ENCODE data around the gene SCAF1.
"Not testable (repeated sequence)": the region's sequence is repeated elsewhere in the genome, so short reads cannot be mapped to it uniquely, and the experiment has no call there.

SCAF1 gene

DNA sequence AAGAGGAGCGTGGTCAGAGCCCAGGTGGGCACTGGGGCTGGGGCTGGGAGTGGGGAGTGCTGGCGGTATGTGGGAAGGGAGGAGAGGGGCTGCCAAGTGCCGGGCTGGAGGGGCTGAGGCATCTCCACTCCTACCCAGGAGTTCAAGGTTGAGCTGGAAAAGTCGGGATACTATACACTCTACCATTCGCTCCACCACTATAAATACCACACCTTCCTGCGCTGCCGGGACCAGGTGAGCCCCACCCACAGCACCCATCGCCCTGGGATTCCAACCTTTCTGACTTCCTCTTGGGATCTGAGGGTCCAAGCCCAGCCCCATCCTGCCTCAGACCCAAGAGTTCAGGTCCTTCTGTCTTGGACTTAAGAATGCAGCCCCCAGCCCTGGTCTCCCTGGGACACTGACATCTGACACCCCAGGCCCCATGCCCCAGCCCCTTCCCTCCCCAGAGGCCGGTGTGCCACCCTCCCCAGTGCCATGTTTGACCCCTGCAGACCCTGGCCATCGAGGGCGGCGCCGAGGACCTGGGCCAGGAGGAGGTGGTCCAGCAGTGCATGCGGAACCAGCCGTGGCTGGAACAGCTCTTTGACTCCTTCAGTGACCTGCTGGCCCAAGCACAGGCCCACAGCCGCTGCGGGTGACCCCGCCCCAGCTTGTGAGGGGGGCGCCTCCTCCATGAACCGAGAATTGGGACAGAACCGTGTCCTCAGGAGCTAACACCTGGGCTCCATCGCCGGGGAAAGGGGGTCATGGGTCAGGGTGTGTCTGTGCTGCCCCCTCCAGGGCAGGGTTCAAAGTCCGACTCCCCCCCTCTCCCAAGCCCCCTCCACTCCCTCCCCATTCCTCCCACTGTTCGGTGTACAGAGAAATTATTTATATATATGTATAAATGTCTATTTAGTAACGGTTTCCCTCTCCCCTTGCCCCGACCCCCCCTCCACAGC lies 16.8 kb upstream of the SCAF1 start:
- TF ChIP-seq POLR2A (IDR thresholded peaks at IDR 0.05; ENCODE audit: low read depth, low read length) (no peak), TAF1 (IDR thresholded peaks at IDR 0.05; ENCODE audit: borderline replicate concordance, low read depth, low read length) (no peak), POLR2AphosphoS5 (IDR thresholded peaks at IDR 0.05; ENCODE audit: low read depth, low read length) (no peak)
- DNase-seq (ENCODE audit: insufficient read length) = no peak
- FAIRE-seq = no peak

DNA sequence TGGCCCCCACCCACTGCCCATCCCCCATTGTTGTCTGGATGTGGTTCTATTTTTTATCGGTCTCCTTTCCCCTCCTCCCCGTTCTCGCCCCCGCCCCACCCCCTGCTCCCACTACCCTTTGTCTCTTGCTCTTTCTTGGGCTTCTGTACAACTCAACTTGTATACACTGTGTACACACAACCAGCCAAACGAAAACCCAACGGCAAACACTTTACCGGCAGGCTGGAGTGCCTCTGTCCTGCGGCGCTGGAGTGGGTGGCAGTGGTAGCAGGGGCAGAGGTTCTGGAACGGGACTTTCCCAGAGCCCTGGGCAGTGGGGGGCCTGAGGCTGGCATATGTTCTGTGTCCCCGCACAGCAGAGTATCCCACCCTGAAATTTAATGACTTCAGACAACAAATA lies 15.8 kb upstream of the SCAF1 start:
- FAIRE-seq = no peak
- TF ChIP-seq POLR2AphosphoS5 (IDR thresholded peaks at IDR 0.05; ENCODE audit: low read depth, low read length) (no peak), TAF1 (IDR thresholded peaks at IDR 0.05; ENCODE audit: borderline replicate concordance, low read depth, low read length) (no peak), POLR2A (IDR thresholded peaks at IDR 0.05; ENCODE audit: low read depth, low read length) (no peak)
- no peak for DNase-seq (ENCODE audit: insufficient read length)

DNA sequence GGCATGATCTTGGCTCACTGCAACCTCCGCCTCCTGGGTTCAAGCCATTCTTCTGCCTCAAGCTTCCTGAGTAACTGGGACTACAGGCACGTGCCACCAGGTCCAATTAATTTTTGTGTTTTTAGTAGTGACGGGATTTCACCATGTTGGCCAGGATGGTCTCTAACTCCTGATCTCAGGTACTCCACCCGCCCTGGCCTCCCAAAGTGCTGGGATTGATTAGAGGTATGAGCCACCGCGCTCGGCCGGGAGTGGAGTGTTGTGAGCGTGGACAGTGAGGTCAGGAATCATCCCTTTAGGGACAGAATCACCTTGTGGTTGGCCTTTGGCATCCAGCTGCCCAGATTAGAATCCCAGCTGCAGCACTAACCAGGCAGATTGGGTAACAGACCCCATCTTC lies 12.3 kb upstream of the SCAF1 start:
- TF ChIP-seq POLR2A (IDR thresholded peaks at IDR 0.05; ENCODE audit: low read depth, low read length) = no peak
- no peak for TF ChIP-seq POLR2AphosphoS5 (IDR thresholded peaks at IDR 0.05; ENCODE audit: low read depth, low read length)
- no peak for TF ChIP-seq TAF1 (IDR thresholded peaks at IDR 0.05; ENCODE audit: borderline replicate concordance, low read depth, low read length)
- no peak for DNase-seq (ENCODE audit: insufficient read length)
- no peak for FAIRE-seq

DNA sequence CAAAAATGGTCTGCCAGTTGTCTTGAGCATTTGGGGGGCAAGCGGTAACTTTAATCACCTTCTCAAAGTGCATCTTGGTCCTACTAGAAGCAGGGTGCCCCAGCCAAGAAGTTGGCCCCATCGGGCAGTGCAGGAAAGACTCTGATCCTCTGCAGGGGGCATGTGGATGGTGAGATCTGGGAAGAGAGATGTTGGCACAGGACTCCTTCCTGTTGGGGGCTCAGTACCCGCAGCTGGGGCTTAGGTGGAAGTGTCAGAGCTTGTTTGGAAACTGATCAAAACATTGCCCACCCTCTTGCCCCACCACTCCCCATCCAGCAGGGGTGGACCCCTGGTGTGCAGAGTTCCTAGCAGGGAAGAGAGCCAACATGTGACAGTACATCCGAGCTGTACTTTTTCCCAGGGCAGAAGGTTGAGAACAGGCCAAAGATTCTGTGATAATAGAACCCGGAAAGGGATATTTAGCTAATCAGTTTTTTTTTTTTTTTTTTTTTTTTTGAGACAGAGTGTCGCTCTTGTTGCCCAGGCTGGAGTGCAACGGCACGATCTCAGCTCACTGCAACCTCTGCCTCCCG lies 10.9 kb upstream of the SCAF1 start:
- FAIRE-seq (no peak), DNase-seq (ENCODE audit: insufficient read length) (no peak)
- TF ChIP-seq POLR2A (IDR thresholded peaks at IDR 0.05; ENCODE audit: low read depth, low read length) = no peak
- TF ChIP-seq POLR2AphosphoS5 (IDR thresholded peaks at IDR 0.05; ENCODE audit: low read depth, low read length) = no peak
- no peak for TF ChIP-seq TAF1 (IDR thresholded peaks at IDR 0.05; ENCODE audit: borderline replicate concordance, low read depth, low read length)

DNA sequence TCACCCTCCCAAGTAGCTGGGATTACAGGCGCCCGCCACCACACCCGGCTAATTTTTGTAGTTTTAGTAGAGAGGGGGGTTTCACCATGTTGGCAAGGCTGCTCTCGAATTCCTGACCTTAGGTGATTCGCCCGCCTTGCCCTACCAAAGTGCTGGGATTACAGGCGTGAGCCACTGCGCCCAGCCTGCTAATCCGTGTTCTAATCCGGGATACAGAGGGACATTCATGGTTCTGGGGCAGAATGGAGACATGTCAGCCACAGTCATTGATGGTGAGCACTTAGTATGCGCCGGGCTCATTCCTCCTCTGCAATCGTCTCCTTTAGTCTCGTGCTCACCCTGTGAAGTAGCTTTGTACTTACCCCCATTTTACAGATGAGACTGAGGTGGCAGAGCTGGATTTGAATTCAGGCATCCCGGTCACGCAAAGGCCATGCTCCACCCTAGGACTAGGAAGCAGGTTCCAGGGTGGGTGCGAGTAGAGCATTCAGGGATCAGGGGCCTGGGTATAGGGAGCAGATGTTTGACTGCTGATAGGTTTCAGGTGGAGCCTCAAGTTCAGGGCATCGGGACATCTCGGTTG lies 10.3 kb upstream of the SCAF1 start:
- no peak for DNase-seq (ENCODE audit: insufficient read length)
- no peak for FAIRE-seq
- TF ChIP-seq TAF1 (IDR thresholded peaks at IDR 0.05; ENCODE audit: borderline replicate concordance, low read depth, low read length) = no peak
- no peak for TF ChIP-seq POLR2AphosphoS5 (IDR thresholded peaks at IDR 0.05; ENCODE audit: low read depth, low read length)
- no peak for TF ChIP-seq POLR2A (IDR thresholded peaks at IDR 0.05; ENCODE audit: low read depth, low read length)

DNA sequence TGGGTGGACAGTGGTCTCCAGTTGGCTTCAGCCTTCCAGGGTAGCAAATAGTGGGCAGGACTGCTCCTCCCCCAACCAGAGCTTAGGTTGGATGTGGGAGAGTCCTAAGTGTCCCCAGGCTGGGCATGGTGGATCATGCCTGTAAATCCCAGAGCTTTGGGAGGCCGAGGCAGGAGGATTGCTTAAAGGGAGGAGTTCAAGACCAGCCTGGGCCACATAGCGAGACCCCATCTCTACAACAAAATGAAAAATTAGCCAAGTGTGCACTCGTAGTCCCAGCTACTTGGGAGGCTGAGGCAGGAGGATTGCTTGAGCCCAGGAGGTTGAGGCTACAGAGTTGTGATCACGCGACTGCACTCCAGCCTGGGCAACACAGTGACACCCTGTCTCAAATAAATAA lies 9.4 kb upstream of the SCAF1 start:
- FAIRE-seq (no peak), DNase-seq (ENCODE audit: insufficient read length) (no peak)

DNA sequence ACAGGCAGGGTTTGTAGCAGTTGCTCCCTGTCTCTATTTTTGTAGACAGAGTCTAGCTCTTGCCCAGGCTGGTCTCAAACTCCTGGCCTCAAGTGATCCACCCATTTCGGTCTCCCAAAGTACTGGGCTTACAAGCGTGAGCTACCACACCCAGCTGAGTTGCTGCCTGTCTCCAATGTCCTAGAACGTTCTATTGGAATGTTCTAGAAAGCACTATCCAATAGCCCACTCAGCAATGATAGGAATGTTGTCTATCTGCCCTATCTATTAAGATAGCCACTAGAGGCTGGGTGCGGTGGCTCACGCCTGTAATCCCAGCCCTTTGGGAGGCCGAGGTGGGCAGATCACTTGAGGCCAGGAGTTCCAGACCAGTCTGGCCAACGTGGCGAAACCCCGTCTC lies 8.7 kb upstream of the SCAF1 start:
- not testable (repeated sequence) for DNase-seq (ENCODE audit: insufficient read length); FAIRE-seq

More for the DNA sequence above, 9.4 kb upstream of the SCAF1 start:
- TF ChIP-seq TAF1 (IDR thresholded peaks at IDR 0.05; ENCODE audit: borderline replicate concordance, low read depth, low read length) (no peak), POLR2A (IDR thresholded peaks at IDR 0.05; ENCODE audit: low read depth, low read length) (no peak), POLR2AphosphoS5 (IDR thresholded peaks at IDR 0.05; ENCODE audit: low read depth, low read length) (no peak)

DNA sequence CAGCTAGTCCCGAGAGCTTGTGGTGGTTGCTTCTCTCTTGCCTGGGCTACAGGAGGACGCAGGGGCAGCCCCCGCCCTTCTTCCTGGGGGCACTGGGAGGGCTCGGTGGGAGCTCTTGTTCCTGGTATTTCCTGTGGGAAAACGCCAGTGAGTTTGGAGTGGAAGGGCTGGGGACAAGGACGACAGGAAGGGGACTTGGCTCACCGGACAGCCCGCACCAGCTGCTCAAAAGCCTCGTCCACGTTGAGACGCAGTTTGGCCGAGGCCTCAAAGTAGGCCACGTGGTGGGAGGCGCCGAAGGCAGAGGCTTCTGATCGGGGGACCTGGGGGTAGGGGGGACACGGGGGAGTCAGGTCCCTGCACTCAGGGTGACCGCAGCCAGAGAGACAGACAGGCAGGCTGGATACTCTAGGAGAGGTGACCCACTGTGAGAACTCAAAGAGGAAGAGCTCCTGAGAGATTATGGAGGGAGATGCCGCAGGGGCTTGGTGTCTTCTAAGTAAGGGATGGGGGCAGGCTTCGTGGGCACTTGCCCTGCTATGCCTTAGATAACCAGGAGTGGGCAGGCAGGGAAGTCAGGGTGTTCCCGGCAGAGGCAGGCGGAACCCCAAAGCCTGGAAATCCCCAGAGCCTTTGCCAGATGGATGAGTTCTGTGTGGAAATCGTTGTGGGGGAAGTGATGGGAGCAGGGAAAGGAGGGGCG lies 6.3 kb upstream of the SCAF1 start:
- no peak for DNase-seq (ENCODE audit: insufficient read length)
- no peak for TF ChIP-seq POLR2AphosphoS5 (IDR thresholded peaks at IDR 0.05; ENCODE audit: low read depth, low read length)
- no peak for FAIRE-seq

DNA sequence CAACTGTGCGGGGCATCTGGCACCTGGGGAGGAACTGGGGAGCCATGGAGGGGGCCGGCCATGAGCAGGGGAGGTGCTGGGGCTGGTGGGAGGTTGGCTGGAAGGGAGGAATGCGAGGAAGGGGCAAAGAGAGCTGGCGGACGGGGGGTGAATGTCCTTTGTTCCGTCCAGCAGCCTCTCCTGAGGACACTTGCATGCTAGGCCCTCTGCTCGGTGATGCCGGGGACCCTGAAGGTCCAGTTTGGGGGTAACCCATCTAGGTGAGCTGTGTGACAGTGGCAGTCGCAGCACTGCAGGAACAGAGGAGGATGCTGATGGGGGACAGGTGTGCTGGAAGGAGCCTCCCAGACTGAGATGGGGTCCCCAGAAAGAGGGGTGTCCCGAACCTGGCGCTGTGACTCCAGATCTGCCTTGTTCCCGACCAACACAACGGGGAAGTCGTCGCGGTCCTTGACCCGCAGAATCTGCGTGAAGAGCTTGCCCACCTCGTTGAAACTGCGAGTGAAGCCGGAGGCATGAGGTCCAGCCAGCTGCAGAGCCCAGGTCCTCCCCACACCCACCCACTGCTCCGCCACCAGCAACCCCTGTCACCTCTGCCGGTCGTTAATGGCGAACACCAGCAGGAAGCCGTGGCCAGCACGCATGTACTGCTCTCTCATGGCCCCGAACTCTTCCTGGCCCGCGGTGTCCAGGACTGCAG lies 5.6 kb upstream of the SCAF1 start:
- FAIRE-seq (no peak), DNase-seq (ENCODE audit: insufficient read length) (no peak)
- TF ChIP-seq TAF1 (IDR thresholded peaks at IDR 0.05; ENCODE audit: borderline replicate concordance, low read depth, low read length) (no peak), POLR2A (IDR thresholded peaks at IDR 0.05; ENCODE audit: low read depth, low read length) (no peak), POLR2AphosphoS5 (IDR thresholded peaks at IDR 0.05; ENCODE audit: low read depth, low read length) (no peak)

DNA sequence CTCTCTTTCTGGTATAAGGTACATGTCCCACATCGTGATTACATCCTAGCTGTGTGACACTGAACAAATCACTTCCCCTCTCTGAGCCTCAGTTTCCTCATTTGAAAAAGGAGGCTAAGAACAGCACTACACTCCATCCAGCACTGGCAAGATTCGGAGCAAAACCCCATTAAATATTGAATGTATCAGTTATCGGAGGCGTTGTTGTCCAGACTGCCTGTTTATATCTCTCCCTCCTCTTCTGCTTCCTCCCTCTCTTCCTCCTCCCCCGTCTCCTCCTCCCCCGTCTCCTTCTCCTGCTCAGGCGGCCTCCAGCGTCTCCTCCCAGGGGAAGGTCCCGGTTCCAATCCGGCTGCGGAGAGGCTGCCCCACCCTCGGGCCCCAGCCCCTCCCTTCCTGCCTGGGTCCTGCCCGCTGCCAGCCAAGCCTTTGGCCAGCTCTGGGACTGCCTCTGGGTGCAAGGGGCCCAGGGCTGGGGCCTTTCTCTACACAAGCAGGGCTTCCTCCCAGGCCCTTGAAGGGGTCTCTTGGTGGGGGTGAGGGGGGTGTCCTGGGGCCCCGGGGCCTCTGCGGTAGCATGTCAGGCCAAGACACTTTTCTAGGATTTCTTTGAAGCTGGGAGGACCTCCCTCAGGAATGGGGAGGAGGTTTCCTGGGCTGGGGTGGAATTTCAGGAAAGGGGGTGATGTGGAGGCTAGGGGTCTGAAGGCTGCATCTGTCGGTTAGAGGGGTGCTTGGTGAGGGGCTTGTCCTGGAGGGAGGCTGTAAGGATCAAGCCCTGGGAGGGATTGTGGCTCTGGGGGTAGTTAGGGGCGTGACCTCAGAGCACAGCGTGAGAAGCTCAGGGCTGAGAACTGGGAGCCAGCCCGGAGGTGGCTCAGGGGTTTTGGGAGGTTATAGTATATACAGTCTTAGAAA lies 3.9 kb upstream of the SCAF1 start:
- FAIRE-seq = no peak
- DNase-seq (ENCODE audit: insufficient read length) = no peak

More for the DNA sequence above, 3.9 kb upstream of the SCAF1 start:
- TF ChIP-seq POLR2A (IDR thresholded peaks at IDR 0.05; ENCODE audit: low read depth, low read length) = no peak
- no peak for TF ChIP-seq POLR2AphosphoS5 (IDR thresholded peaks at IDR 0.05; ENCODE audit: low read depth, low read length)
- no peak for TF ChIP-seq TAF1 (IDR thresholded peaks at IDR 0.05; ENCODE audit: borderline replicate concordance, low read depth, low read length)

All from GM12892 (cell line).